Central memory CD8-positive, alpha-beta T cell (primary cell): Measurements from ENCODE around the gene SMIM44.
A peak's percentile ranks its signal among the peaks of the same experiment; 100 is the strongest.
"Not testable (repeated sequence)": the region's sequence is repeated elsewhere in the genome, so short reads cannot be mapped to it uniquely, and the experiment has no call there.

Experiments used
- ATAC-seq: fragments of 150-1000 bp; cut with Tn5 transposase; replicated peaks from 2 replicates; pipeline ENCODE4 v1.10.0; 2022; ENCODE audit warnings: mild to moderate bottlenecking, moderate FRiP score, moderate number of reproducible peaks; ENCODE audit not compliant: poor library complexity, severe bottlenecking; ENCODE audit errors: extremely low read depth
- DNase-seq, 2 donors: peaks; one replicate each; pipeline ENCODE4 v3.0.0; 2021; ENCODE audit warnings: low spot score in 2 of 2
- H3K27ac Mint-ChIP-seq: one replicate; pipeline ENCODE4 v1.8.0; 2022; ENCODE audit warnings: low read depth, mild to moderate bottlenecking, moderate library complexity, mixed read lengths
- H3K27me3 Mint-ChIP-seq: one replicate; pipeline ENCODE4 v1.8.0; 2022; ENCODE audit warnings: mixed read lengths
- H3K36me3 Mint-ChIP-seq: one replicate; pipeline ENCODE4 v1.8.0; 2022; ENCODE audit warnings: mild to moderate bottlenecking, moderate library complexity, mixed read lengths; ENCODE audit not compliant: insufficient read depth
- H3K4me1 Mint-ChIP-seq: one replicate; pipeline ENCODE4 v1.8.0; 2022; ENCODE audit warnings: mixed read lengths
- H3K4me3 Mint-ChIP-seq: one replicate; pipeline ENCODE4 v1.8.0; 2022; ENCODE audit warnings: mild to moderate bottlenecking, moderate library complexity, mixed read lengths
- H3K9me3 Mint-ChIP-seq: one replicate; pipeline ENCODE4 v1.8.0; 2022; ENCODE audit warnings: mixed read lengths

The SMIM44 gene

GRCh38 chr19:3513229-3514140 is 30.2 kb upstream of the SMIM44 start:
- ATAC-seq (no peak), DNase-seq (no peak)
- H3K36me3 Mint-ChIP-seq = peaks cover 10% of the 10 kb centered on the region
- peaks cover 58% of the 10 kb centered on the region for H3K4me1 Mint-ChIP-seq
- H3K4me3 Mint-ChIP-seq = no peak overlapping the region
- H3K9me3 Mint-ChIP-seq = no peaks in the 10 kb centered on the region
- no peaks in the 10 kb centered on the region for H3K27me3 Mint-ChIP-seq
- H3K27ac Mint-ChIP-seq = peak overlapping the region; percentile 64

GRCh38 chr19:3512562-3513228 is 29.5 kb upstream of the SMIM44 start:
- Mint-ChIP-seq H3K27ac (no peak overlapping the region), H3K4me3 (no peak overlapping the region), H3K4me1 (peaks cover 62% of the 10 kb centered on the region), H3K9me3 (no peaks in the 10 kb centered on the region), H3K36me3 (peaks cover 11% of the 10 kb centered on the region), H3K27me3 (no peaks in the 10 kb centered on the region)
- DNase-seq = no peak
- no peak for ATAC-seq

- Mint-ChIP-seq H3K36me3 (peaks cover 13% of the 10 kb centered on the region), H3K4me1 (peaks cover 68% of the 10 kb centered on the region), H3K9me3 (no peaks in the 10 kb centered on the region), H3K27me3 (no peaks in the 10 kb centered on the region), H3K27ac (peak overlapping the region; percentile 53), H3K4me3 (no peak overlapping the region)
- ATAC-seq (no peak), DNase-seq (no peak)
These were observed 28.4 kb upstream of the SMIM44 start for GRCh38 chr19:3511506-3512251.

GRCh38 chr19:3510727-3511126 is 27.5 kb upstream of the SMIM44 start:
- Mint-ChIP-seq H3K9me3 (no peaks in the 10 kb centered on the region), H3K36me3 (peaks cover 17% of the 10 kb centered on the region), H3K4me1 (peaks cover 64% of the 10 kb centered on the region), H3K4me3 (peak overlapping the region; percentile 62), H3K27me3 (no peaks in the 10 kb centered on the region), H3K27ac (no peak overlapping the region)
- ATAC-seq (no peak), DNase-seq (no peak)

- peaks cover 21% of the 10 kb centered on the region for H3K36me3 Mint-ChIP-seq
- H3K9me3 Mint-ChIP-seq = no peaks in the 10 kb centered on the region
- H3K4me1 Mint-ChIP-seq = peaks cover 68% of the 10 kb centered on the region
- H3K4me3 Mint-ChIP-seq = peak overlapping the region; percentile 62
- DNase-seq = no peak
- H3K27ac Mint-ChIP-seq = peak overlapping the region; percentile 20
- H3K27me3 Mint-ChIP-seq = no peaks in the 10 kb centered on the region
- ATAC-seq = no peak
These were observed 26.3 kb upstream of the SMIM44 start for GRCh38 chr19:3509566-3509989.

- H3K9me3 Mint-ChIP-seq = no peaks in the 10 kb centered on the region
- peaks cover 21% of the 10 kb centered on the region for H3K36me3 Mint-ChIP-seq
- no peaks in the 10 kb centered on the region for H3K27me3 Mint-ChIP-seq
These were observed 25.7 kb upstream of the SMIM44 start for GRCh38 chr19:3508771-3509535.

GRCh38 chr19:3508121-3508661 is 24.9 kb upstream of the SMIM44 start:
- not testable (repeated sequence) for ATAC-seq, DNase-seq, H3K27me3 Mint-ChIP-seq, H3K9me3 Mint-ChIP-seq
- H3K27ac Mint-ChIP-seq = peak overlapping the region; percentile 35
- peaks cover 23% of the 10 kb centered on the region for H3K36me3 Mint-ChIP-seq
- H3K4me3 Mint-ChIP-seq = peak overlapping the region; percentile 62
- H3K4me1 Mint-ChIP-seq = peaks cover 57% of the 10 kb centered on the region

More at GRCh38 chr19:3508771-3509535, 25.7 kb upstream of the SMIM44 start:
- ATAC-seq (no peak), DNase-seq (no peak)
- H3K4me1 Mint-ChIP-seq = peaks cover 63% of the 10 kb centered on the region
- H3K4me3 Mint-ChIP-seq = peak overlapping the region; percentile 62
- peak overlapping the region; percentile 35 for H3K27ac Mint-ChIP-seq

GRCh38 chr19:3507371-3508120 is 24.3 kb upstream of the SMIM44 start:
- peaks cover 57% of the 10 kb centered on the region for H3K4me1 Mint-ChIP-seq
- ATAC-seq = no peak
- H3K4me3 Mint-ChIP-seq = peak overlapping the region; percentile 92
- no peak for DNase-seq
- peaks cover 23% of the 10 kb centered on the region for H3K36me3 Mint-ChIP-seq
- H3K27ac Mint-ChIP-seq = peak overlapping the region; percentile 98
- H3K9me3 Mint-ChIP-seq = no peaks in the 10 kb centered on the region
- no peaks in the 10 kb centered on the region for H3K27me3 Mint-ChIP-seq

GRCh38 chr19:3506384-3507340 is 23.4 kb upstream of the SMIM44 start:
- Mint-ChIP-seq H3K36me3 (peaks cover 23% of the 10 kb centered on the region), H3K27ac (peak overlapping the region; percentile 98), H3K9me3 (no peaks in the 10 kb centered on the region), H3K27me3 (no peaks in the 10 kb centered on the region), H3K4me3 (peak overlapping the region; percentile 92), H3K4me1 (peaks cover 48% of the 10 kb centered on the region)
- ATAC-seq = no peak
- DNase-seq = no peak

GRCh38 chr19:3505598-3506383 is 22.6 kb upstream of the SMIM44 start, which contains the start of gene FZR1:
Gene FZR1 (plus strand): TSS chr19:3506311. CDS start chr19:3522990, 16,679 bp downstream.
- Mint-ChIP-seq H3K9me3 (no peaks in the 10 kb centered on the region), H3K4me3 (peak within 1 kb of the TSS; percentile 92), H3K4me1 (peaks cover 52% of the 10 kb centered on the region), H3K27me3 (no peaks in the 10 kb centered on the region), H3K27ac (peak within 1 kb of the TSS; percentile 98), H3K36me3 (peaks cover 23% of the 10 kb centered on the region)
- peak; percentile 90 for ATAC-seq
- peak; percentile 97 to 100 for DNase-seq
